ENCODE measurements around the gene KCNQ1.

The KCNQ1 gene

GRCh38 chr11:2670541-2671100 is 225.8 kb downstream of the KCNQ1 start:
- Histone ChIP-seq H3K27ac (ENCODE audit: low read depth, low read length) (no peak overlapping the region), H3K27me3 (ENCODE audit: control insufficient read depth, insufficient read depth, low read length) (no peaks in the 10 kb centered on the region), H3K36me3 (ENCODE audit: control insufficient read depth, insufficient read depth, low read length) (no peaks in the 10 kb centered on the region), H3K4me3 (ENCODE audit: low read length) (no peak overlapping the region), H3K9ac (ENCODE audit: low read length) (no peak overlapping the region), H3K4me1 (ENCODE audit: control insufficient read depth, insufficient read depth, low read length) (peaks cover 17% of the 10 kb centered on the region)

- Histone ChIP-seq H3K4me1 (ENCODE audit: control insufficient read depth, insufficient read depth, low read length) (peaks cover 22% of the 10 kb centered on the region), H3K27me3 (ENCODE audit: control insufficient read depth, insufficient read depth, low read length) (no peaks in the 10 kb centered on the region), H3K4me3 (ENCODE audit: low read length) (no peak overlapping the region), H3K36me3 (ENCODE audit: control insufficient read depth, insufficient read depth, low read length) (no peaks in the 10 kb centered on the region), H3K9ac (ENCODE audit: low read length) (no peak overlapping the region), H3K27ac (ENCODE audit: low read depth, low read length) (no peak overlapping the region)
These were observed 226.9 kb downstream of the KCNQ1 start for GRCh38 chr11:2671748-2672147.

- no peaks in the 10 kb centered on the region for H3K36me3 ChIP-seq (ENCODE audit: control insufficient read depth, insufficient read depth, low read length)
- H3K9ac ChIP-seq (ENCODE audit: low read length), result no peak overlapping the region
- H3K4me3 ChIP-seq (ENCODE audit: low read length), result no peak overlapping the region
- no peak overlapping the region for H3K27ac ChIP-seq (ENCODE audit: low read depth, low read length)
- H3K4me1 ChIP-seq (ENCODE audit: control insufficient read depth, insufficient read depth, low read length), result peaks cover 21% of the 10 kb centered on the region
- H3K27me3 ChIP-seq (ENCODE audit: control insufficient read depth, insufficient read depth, low read length), result no peaks in the 10 kb centered on the region
These were observed 227.9 kb downstream of the KCNQ1 start for GRCh38 chr11:2672553-2673249.

GRCh38 chr11:2673250-2673610 is 228.4 kb downstream of the KCNQ1 start:
- Histone ChIP-seq H3K36me3 (ENCODE audit: control insufficient read depth, insufficient read depth, low read length) (no peaks in the 10 kb centered on the region), H3K4me3 (ENCODE audit: low read length) (no peak overlapping the region), H3K9ac (ENCODE audit: low read length) (no peak overlapping the region), H3K27me3 (ENCODE audit: control insufficient read depth, insufficient read depth, low read length) (no peaks in the 10 kb centered on the region), H3K4me1 (ENCODE audit: control insufficient read depth, insufficient read depth, low read length) (peaks cover 21% of the 10 kb centered on the region), H3K27ac (ENCODE audit: low read depth, low read length) (no peak overlapping the region)

- Histone ChIP-seq H3K9ac (ENCODE audit: low read length) (no peak overlapping the region), H3K4me3 (ENCODE audit: low read length) (no peak overlapping the region), H3K27ac (ENCODE audit: low read depth, low read length) (no peak overlapping the region), H3K4me1 (ENCODE audit: control insufficient read depth, insufficient read depth, low read length) (peaks cover 21% of the 10 kb centered on the region), H3K27me3 (ENCODE audit: control insufficient read depth, insufficient read depth, low read length) (no peaks in the 10 kb centered on the region), H3K36me3 (ENCODE audit: control insufficient read depth, insufficient read depth, low read length) (no peaks in the 10 kb centered on the region)
These were observed 229.2 kb downstream of the KCNQ1 start for GRCh38 chr11:2673871-2674471.

- Histone ChIP-seq H3K4me1 (ENCODE audit: control insufficient read depth, insufficient read depth, low read length) (peaks cover 21% of the 10 kb centered on the region), H3K27ac (ENCODE audit: low read depth, low read length) (peak overlapping the region; percentile 63), H3K27me3 (ENCODE audit: control insufficient read depth, insufficient read depth, low read length) (no peaks in the 10 kb centered on the region), H3K4me3 (ENCODE audit: low read length) (no peak overlapping the region), H3K36me3 (ENCODE audit: control insufficient read depth, insufficient read depth, low read length) (no peaks in the 10 kb centered on the region), H3K9ac (ENCODE audit: low read length) (no peak overlapping the region)
These were observed 229.9 kb downstream of the KCNQ1 start for GRCh38 chr11:2674658-2675131.

GRCh38 chr11:2675540-2675939 is 230.7 kb downstream of the KCNQ1 start:
- no peak overlapping the region for H3K4me3 ChIP-seq (ENCODE audit: low read length)
- peak overlapping the region; percentile 63 for H3K27ac ChIP-seq (ENCODE audit: low read depth, low read length)
- no peak overlapping the region for H3K9ac ChIP-seq (ENCODE audit: low read length)
- peaks cover 21% of the 10 kb centered on the region for H3K4me1 ChIP-seq (ENCODE audit: control insufficient read depth, insufficient read depth, low read length)
- no peaks in the 10 kb centered on the region for H3K27me3 ChIP-seq (ENCODE audit: control insufficient read depth, insufficient read depth, low read length)
- no peaks in the 10 kb centered on the region for H3K36me3 ChIP-seq (ENCODE audit: control insufficient read depth, insufficient read depth, low read length)

GRCh38 chr11:2677127-2677526 is 232.3 kb downstream of the KCNQ1 start:
- no peaks in the 10 kb centered on the region for H3K27me3 ChIP-seq (ENCODE audit: control insufficient read depth, insufficient read depth, low read length)
- H3K36me3 ChIP-seq (ENCODE audit: control insufficient read depth, insufficient read depth, low read length), result no peaks in the 10 kb centered on the region
- H3K4me1 ChIP-seq (ENCODE audit: control insufficient read depth, insufficient read depth, low read length), result peaks cover 21% of the 10 kb centered on the region
- no peak overlapping the region for H3K4me3 ChIP-seq (ENCODE audit: low read length)
- H3K9ac ChIP-seq (ENCODE audit: low read length), result no peak overlapping the region
- H3K27ac ChIP-seq (ENCODE audit: low read depth, low read length), result no peak overlapping the region

- peaks cover 21% of the 10 kb centered on the region for H3K4me1 ChIP-seq (ENCODE audit: control insufficient read depth, insufficient read depth, low read length)
- H3K36me3 ChIP-seq (ENCODE audit: control insufficient read depth, insufficient read depth, low read length), result no peaks in the 10 kb centered on the region
- H3K27ac ChIP-seq (ENCODE audit: low read depth, low read length), result no peak overlapping the region
- H3K9ac ChIP-seq (ENCODE audit: low read length), result no peak overlapping the region
- no peak overlapping the region for H3K4me3 ChIP-seq (ENCODE audit: low read length)
- no peaks in the 10 kb centered on the region for H3K27me3 ChIP-seq (ENCODE audit: control insufficient read depth, insufficient read depth, low read length)
These were observed 233.6 kb downstream of the KCNQ1 start for GRCh38 chr11:2678396-2678795.

- no peaks in the 10 kb centered on the region for H3K27me3 ChIP-seq (ENCODE audit: control insufficient read depth, insufficient read depth, low read length)
- no peak overlapping the region for H3K27ac ChIP-seq (ENCODE audit: low read depth, low read length)
- H3K36me3 ChIP-seq (ENCODE audit: control insufficient read depth, insufficient read depth, low read length), result no peaks in the 10 kb centered on the region
- H3K4me3 ChIP-seq (ENCODE audit: low read length), result no peak overlapping the region
- H3K9ac ChIP-seq (ENCODE audit: low read length), result no peak overlapping the region
- peaks cover 18% of the 10 kb centered on the region for H3K4me1 ChIP-seq (ENCODE audit: control insufficient read depth, insufficient read depth, low read length)
These were observed 234.3 kb downstream of the KCNQ1 start for GRCh38 chr11:2679011-2679676.

- Histone ChIP-seq H3K4me1 (ENCODE audit: control insufficient read depth, insufficient read depth, low read length) (peaks cover under 1% of the 10 kb centered on the region), H3K36me3 (ENCODE audit: control insufficient read depth, insufficient read depth, low read length) (no peaks in the 10 kb centered on the region), H3K27me3 (ENCODE audit: control insufficient read depth, insufficient read depth, low read length) (no peaks in the 10 kb centered on the region), H3K9ac (ENCODE audit: low read length) (no peak overlapping the region), H3K27ac (ENCODE audit: low read depth, low read length) (no peak overlapping the region), H3K4me3 (ENCODE audit: low read length) (no peak overlapping the region)
These were observed 236.8 kb downstream of the KCNQ1 start for GRCh38 chr11:2681408-2682145.

- Histone ChIP-seq H3K4me1 (ENCODE audit: control insufficient read depth, insufficient read depth, low read length) (no peaks in the 10 kb centered on the region), H3K27me3 (ENCODE audit: control insufficient read depth, insufficient read depth, low read length) (no peaks in the 10 kb centered on the region), H3K36me3 (ENCODE audit: control insufficient read depth, insufficient read depth, low read length) (no peaks in the 10 kb centered on the region), H3K9ac (ENCODE audit: low read length) (no peak overlapping the region), H3K27ac (ENCODE audit: low read depth, low read length) (no peak overlapping the region), H3K4me3 (ENCODE audit: low read length) (no peak overlapping the region)
These were observed 239.0 kb downstream of the KCNQ1 start for GRCh38 chr11:2683806-2684205.
